GM23248 (cell line): ENCODE results near the gene MYO10.

Source experiments
- EZH2 ChIP-seq: fragments of 200-600 bp; sonication (generic); IDR thresholded peaks from 2 replicates; pipeline ENCODE4 v1.6.1; 2018; ENCODE audit warnings: antibody characterized with exemption, mild to moderate bottlenecking; ENCODE audit not compliant: insufficient read depth, poor library complexity, severe bottlenecking
- EZH2phosphoT487 ChIP-seq: fragments of 200-600 bp; sonication (generic); IDR thresholded peaks from 2 replicates; pipeline ENCODE4 v1.6.1; 2018; ENCODE audit warnings: antibody characterized with exemption, moderate library complexity, mild to moderate bottlenecking, low read depth; ENCODE audit not compliant: insufficient read depth

DNA sequence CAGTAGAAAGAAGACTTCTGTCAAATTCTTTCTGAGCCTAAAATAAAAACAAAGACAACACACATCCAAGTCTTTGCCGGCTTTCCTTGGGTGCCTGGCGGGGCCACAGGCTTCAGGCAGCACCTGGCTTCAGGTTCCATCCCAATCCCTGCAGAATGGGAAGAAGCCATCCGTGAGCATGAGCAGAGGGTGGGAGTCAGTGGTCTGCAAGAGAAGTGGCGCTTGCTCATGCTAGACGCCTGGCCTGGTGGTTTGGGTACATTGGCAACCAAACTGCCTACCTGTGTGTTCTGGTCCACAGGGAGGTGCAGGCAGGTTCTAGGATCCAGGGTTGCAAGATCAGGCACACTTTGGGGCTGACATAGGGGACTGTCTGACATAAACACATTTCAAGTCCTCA, 271.7 kb downstream of the MYO10 start:
- TF ChIP-seq EZH2 (no peak), EZH2phosphoT487 (no peak)
